DMS 273 (cell line): ENCODE measurements around the gene ITGB5.
A peak's percentile ranks its signal among the peaks of the same experiment; 100 is the strongest.
"Not testable (repeated sequence)": the region's sequence is repeated elsewhere in the genome, so short reads cannot be mapped to it uniquely, and the experiment has no call there.

Source experiments
- DNase-seq: peaks from one replicate; lab custom pipeline; 2025; ENCODE audit not compliant: unreplicated experiment; lab: John Stamatoyannopoulos, UW

The ITGB5 gene

DNA sequence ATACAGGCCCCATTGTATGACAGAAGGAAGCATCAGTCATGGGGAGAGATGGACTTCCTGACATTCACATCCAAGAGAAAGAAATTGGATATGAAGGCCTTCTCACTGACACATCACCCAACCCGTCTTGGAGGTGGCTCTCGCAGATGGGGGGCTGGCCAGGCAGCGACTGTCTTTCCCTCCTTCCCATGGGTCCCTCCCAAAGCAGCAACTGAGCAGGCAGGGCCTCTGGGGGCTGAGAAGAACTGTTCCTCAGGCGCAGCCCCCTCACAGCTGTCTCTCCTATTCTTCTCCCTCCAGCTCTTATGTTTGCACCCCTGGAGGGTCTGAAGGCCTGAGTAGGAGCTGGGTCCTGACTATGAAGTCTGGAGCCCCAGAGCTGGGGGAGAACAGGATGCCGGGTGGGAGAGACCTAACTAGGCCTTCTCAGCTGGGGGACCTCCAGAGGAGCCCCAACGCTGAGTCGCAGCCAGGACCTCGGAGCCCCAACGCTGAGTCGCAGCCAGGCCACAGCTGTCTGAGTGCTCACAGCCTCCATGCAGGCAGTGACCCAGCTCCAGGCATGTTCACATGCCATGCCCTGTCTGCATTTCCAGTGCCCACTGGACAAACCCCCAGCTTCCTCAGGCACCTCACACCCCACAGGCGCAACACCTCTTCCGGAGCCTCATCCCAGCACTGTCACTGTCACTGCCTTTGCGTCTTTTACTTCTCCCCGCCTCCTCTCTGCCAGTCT is 127.3 kb downstream of the ITGB5 start:
- DNase-seq, result no peak

DNA sequence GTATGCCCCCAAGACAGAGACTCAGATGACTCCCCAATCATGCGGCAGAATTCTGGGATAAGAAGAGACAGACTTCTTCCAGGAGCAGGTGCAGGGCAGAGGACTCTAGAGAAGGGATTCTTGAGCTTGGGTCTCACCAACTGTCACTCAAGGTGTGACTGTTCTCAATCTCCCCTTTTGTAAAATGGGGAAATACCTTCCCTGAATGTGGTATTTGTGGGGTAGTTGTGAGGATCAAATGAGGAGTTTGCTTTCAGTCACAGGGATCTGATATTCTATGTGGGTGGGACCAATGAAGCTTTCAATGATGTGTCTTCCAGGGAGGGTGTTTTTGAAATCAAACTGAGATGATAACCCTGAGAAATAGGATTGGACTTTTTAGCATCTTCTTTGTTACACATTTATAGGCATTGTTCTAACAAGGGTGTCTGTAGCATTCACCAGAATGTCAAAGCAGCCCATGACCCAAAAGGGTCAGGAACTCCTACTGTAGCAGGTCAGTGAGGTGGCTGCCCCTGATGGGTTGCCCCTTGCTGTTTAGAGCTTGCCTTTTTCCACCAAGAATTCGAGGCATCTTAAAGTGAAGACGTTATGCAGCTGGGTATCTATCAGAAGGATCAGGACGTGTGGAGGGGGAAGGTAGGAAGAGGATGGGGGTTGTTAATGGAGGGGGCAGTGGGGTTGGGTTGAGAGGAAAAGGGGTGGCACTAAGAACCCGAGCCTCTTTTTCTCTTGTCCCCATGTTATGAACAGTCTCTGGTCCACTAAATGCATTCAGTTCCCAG is 128.1 kb downstream of the ITGB5 start:
- DNase-seq, result no peak

DNA sequence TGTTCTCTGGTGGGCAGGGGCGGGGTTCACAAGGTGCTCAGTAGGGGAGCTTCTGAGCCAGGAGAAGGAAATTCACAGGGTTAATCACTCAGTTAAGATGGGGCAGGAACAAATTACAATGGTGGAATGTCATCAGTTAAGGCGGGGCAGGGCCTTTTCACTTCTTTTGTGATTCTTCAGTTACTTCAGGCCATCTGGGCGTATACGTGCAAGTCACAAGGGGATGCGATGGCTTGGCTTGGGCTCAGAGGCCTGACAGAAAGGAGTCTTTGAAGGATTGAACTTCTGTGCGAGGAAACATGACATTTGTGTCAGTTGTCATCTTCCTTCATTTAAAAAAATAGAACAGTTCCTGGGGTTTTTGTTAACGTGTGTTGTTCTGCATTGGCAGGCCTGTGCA is 129.2 kb downstream of the ITGB5 start:
- DNase-seq, result not testable (repeated sequence)

DNA sequence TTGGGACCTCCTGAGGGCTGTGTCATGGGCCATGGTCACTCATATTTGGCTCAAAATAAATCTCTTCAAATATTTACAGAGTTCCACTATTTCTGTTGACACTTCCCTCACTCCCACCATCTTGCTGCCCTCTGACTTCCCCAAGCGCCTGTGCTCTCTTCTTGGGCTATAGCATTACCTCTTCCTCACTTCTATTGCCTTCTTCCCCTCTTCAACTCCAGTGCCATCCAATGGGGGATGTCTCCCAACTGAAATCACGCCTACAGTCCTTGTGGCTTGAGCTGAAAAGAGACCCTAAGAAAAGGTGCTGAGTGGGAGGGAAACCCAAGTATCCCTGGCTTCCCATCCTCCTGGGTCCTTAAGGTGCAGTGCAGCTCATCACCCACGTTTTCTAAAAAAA is 135.1 kb downstream of the ITGB5 start:
- DNase-seq, result no peak

DNA sequence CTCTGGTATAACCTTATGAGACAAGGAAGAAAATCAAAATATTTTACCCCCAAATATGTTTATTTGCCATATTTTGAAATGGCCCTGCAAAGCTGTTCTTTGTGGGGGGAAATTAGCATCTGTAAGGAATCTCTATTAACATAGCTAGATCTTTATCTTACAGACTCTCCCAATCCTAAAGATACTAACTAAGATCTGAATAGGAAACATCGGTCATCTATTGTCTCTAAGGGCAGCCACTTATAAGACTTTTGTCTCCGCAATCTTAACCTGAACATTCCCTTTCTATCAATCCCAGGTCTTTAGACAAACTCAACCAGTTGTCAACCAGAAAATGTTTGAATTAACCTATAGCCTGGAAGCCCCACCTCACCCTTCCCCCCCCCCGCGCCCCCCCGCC is 135.7 kb downstream of the ITGB5 start:
- no peak for DNase-seq

DNA sequence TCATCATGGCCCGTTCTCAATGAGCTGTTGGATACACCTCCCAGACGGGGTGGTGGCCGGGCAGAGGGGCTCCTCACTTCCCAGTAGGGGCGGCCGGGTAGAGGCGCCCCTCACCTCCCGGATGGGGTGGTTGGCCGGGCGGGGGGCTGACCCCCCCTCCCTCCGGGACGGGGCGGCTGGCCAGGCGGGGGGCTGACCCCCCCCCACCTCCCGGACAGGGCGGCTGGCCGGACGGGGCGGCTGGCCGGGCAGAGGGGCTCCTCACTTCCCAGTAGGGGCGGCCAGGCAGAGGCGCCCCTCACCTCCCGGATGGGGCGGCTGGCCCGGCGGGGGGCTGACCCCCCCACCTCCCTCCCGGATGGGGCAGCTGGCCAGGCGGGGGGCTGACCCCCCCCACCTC is 137.3 kb downstream of the ITGB5 start:
- not testable (repeated sequence) for DNase-seq

DNA sequence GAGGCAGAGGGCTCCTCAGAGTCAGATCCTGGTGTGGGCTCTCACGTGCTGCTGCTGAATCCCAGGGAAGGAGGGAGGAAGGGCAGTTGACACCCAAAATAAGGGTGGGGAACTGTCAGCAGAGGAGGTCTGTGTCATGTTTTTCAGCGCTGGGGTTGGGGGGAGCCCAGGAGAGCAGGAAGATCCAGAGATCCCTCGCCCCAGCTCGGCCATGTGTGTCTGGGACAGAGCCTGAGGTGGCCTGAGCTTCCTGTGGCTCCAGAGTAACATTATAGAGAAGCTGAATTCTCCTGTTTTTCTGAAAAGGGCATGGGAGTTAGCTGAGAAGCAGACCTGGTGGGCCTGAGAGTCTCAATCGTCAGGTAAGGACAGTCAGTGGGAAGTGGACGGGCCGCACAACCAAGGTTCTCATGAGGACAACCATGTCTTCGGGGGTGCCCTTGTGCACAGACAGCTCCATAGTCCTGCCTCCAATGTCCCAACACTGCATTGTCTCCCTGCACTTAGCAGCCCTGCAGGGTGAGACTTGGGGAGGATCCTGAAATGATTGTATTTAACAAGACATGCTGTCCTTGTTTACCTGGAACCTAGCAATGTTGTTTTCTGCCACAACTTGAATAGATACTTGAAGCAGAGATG is 138.5 kb downstream of the ITGB5 start:
- DNase-seq, result no peak

DNA sequence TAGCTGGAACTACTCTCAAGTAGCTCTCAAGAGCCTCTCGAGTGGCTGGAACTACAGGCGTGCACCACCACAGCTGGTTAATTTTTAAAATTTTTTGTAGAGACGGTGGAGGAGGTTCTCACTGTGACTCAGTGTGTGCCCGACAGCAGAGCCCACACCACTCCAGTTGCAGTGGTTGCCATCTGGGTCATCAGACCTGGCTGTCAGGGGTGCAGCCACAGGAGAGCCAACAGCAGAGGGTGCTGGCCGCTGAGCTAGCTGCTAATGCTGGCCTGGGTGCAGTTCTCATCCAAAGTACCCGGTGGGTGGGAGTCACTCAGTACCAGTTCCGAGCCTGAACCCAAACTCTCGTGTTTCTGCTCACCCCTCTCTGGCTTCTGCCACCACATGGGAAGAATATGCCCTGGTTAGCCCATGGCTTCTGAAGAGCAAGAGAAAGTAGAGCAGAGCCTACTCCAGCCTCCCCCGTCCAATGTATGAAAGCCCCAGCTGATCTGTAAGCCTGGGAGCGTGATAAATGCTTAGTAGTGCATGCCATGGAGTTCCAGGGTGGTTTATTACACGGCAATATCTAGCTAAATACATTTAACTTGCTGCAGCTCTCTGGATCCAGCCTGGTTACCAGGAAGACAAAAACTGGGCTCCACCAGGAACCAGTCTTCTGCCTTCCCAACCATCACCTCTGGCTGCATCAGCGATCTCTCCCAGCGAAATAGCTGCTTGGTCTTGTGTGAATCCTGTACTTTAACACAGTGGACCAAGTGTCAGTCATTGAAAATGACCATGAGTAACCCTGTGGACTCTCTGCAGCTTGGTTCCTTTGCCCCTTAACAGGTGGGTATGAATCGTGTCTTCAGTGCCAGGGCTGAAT is 139.8 kb downstream of the ITGB5 start:
- no peak for DNase-seq

DNA sequence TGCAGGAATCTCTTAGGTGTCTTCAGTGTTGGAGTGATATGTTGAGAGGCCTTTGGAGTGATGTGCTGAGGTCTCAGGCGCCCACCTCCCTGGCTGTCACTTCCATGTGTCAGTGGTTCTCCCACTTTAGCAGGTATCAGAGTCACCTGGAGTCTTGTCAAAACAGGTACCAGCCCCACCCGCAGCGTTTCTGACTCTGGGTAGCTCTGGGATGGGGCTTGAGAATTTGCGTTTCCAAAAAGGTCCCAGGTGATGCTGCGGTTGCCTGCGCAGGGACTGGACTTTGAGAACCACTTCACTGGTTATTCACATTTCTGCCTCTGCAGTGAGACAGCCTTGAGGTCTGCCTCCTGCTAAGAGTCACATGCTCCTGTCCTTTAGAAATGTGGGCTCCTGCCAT is 141.4 kb downstream of the ITGB5 start:
- DNase-seq, result no peak

DNA sequence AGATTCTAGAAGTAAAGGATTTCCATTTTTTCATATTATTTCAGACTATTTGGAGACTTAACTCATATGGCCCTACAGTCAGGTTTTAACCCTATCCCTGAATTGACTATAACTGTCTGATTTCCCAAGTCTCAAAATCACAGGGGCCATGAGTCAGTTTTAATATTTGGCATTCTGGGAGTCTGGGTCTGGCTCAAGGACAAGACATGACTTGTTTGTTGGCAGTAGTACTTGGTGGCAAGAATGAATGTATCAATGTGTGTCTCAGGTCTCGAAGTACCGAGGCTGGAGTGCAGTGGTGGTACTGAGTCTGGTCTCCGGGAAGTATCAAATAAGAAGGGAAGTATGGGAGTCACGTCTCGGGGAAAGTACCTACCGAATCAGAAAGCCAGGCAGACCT is 146.1 kb downstream of the ITGB5 start:
- DNase-seq, result no peak

DNA sequence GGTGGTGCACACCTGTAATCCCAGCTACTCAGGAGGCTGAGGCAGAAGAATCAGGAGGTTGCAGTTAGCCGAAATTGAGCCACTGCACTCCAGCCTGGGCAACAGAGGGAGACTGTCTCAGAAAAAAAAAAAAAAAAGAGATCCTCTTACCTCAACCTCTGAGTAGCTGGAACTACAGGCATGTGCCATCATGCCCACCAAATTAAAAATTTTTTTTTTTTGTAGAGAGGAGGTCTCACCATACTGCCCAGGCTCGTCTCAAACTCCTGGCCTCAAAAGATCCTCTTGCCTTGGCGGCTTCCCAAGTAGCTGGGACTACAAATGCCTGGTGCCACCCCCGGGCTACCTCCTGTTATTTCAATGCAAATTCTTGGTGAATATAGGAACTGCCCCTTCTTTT is 155.4 kb downstream of the ITGB5 start:
- peak; percentile 75 for DNase-seq

DNA sequence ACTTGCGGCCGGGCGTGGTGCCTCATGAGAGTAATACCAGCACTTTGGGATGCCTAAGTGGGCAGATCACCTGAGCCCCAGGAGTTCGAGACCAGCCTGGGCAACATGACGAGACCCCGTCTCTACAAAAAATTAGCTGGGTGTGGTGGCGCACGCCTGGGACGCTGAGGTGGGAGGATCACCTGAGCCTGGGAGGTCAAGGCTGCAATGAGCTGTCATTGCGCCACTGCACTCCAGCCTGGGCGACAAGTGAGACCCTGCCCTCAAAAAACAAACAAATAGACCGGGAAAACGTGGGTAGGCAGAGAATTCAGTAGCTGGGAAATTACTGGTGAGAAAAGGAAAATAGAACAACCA is 156.2 kb downstream of the ITGB5 start:
- no peak for DNase-seq

DNA sequence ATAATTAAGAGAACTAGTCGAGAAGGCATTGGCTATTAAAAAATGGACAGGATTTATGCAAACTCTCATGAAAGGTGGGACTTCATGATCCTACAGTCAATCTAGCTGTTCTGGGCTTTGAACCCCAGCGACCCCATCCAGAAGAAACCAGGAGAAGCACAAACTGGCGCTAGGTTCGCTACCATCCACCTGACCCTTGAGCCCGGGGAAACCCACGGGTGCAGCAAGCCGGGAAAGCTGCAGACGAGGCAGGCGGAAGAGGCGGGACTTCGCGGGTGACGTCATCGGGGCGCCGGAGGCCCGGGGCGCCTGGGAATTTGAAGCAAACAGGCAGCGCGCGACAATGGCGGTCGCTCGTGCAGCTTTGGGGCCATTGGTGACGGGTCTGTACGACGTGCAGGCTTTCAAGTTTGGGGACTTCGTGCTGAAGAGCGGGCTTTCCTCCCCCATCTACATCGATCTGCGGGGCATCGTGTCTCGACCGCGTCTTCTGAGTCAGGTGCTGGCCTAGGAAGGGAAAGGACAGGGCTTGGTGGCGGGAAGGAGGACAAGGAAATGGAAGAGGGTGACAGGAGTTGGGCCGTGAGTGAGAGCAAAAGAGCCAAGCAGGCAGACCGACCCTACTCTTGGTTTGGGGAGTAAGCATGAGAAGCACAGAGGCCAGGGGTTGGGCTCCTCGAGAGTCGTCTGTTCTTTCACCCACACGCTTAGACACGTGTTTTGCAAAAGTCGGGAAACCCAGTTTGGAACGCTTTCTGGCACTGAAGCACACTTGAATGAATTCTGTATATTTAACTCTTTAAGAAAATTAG is 156.8 kb downstream of the ITGB5 start, which contains the start of gene UMPS:
UMPS (plus strand) TSS at position 324 of the 812 bp plus-strand sequence; CDS start at position 344, 20 bp downstream.
- peak; percentile 97 for DNase-seq

DNA sequence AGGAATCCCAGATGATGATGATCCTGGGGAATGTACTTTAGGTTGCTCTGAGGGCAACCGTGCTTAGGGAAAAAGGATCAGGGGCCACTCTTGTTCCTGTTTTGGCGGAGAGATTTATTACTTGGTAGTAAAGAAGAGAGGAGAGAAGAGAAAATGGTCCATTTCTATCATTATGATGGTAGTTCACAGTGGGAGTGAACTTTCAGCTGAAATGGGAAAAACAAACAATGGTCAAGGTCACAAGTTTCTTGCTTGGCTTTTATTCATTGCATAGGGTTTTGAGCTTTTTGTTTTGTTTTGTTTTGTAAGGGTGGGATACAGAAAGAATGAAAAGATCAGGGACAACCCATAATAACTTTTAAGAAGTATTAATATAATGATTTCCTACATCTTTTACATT is 164.6 kb downstream of the ITGB5 start:
- no peak for DNase-seq

DNA sequence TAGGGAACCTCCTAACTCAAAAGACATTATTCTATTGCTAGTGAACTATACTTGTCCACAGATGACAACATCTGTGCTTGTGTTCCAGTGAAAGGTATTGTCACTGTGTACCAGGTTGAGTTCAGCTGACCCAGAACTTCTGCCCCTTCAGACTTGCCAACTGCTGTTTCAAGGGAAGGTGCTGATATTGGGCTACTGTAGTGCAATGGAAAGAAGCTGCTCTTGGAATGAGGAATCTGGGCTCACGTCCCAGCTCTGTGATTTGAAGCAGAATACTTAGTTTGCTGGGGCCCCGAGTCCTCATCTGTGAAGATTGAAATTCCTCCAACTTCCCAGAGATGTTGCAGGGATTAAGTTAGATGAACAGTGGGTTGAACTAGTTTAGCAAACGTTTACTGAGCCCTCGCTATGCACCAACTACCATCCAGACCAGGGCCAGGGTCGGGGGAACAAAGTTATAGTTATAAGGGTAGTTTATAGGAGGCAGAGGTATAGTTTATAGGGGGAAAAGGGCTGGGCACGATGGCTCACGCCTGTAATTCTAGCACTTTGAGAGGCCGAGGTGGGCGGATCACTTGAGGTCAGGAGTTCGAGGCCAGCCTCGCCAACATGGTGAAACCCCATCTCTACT is 172.8 kb downstream of the ITGB5 start:
- no peak for DNase-seq
